Liver (tissue), 3 donors: Measurements from ENCODE around the gene GINS2.

Source experiments
- ATF3 ChIP-seq: IDR thresholded peaks from 2 replicates; pipeline ENCODE4 v1.6.1; 2016; ENCODE audit warnings: antibody characterized with exemption
- TF ChIP-seq, protein P1 (sequence below): fragments of 150-350 bp; IDR thresholded peaks from 2 replicates; pipeline ENCODE4 v1.5.1; 2017; ENCODE audit warnings: improper control_type of control experiment, low read depth, low read length; ENCODE audit not compliant: missing input control
- donor health status: healthy.
- donor health status: healthy.

GRCh38 chr16:85704900-85705846 is 16.4 kb upstream of the GINS2 start:
- TF ChIP-seq, protein P1, sequence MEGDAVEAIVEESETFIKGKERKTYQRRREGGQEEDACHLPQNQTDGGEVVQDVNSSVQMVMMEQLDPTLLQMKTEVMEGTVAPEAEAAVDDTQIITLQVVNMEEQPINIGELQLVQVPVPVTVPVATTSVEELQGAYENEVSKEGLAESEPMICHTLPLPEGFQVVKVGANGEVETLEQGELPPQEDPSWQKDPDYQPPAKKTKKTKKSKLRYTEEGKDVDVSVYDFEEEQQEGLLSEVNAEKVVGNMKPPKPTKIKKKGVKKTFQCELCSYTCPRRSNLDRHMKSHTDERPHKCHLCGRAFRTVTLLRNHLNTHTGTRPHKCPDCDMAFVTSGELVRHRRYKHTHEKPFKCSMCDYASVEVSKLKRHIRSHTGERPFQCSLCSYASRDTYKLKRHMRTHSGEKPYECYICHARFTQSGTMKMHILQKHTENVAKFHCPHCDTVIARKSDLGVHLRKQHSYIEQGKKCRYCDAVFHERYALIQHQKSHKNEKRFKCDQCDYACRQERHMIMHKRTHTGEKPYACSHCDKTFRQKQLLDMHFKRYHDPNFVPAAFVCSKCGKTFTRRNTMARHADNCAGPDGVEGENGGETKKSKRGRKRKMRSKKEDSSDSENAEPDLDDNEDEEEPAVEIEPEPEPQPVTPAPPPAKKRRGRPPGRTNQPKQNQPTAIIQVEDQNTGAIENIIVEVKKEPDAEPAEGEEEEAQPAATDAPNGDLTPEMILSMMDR = peak; percentile 26
- no peak for TF ChIP-seq ATF3
